Smooth muscle cell (in vitro differentiated cells): Measurements from ENCODE around the gene FZD2. TPM values are rescaled to one million over a fixed set of nuclear protein-coding genes. Genes with fewer than 3 reads are reported as not detected.
A peak's percentile ranks its signal among the peaks of the same experiment; 100 is the strongest.
"Not testable (repeated sequence)": the region's sequence is repeated elsewhere in the genome, so short reads cannot be mapped to it uniquely, and the experiment has no call there.

Experiments used
- DNase-seq: peaks from one replicate; lab custom pipeline; 2025; ENCODE audit not compliant: unreplicated experiment; lab: John Stamatoyannopoulos, UW
- H2AFZ ChIP-seq: fragments of 200-600 bp; sonication (generic); 2 replicates; pipeline ENCODE4 v1.6.0; 2016; ENCODE audit warnings: antibody characterized with exemption, low read depth, mild to moderate bottlenecking
- H3F3A ChIP-seq: fragments of 200-600 bp; sonication (generic); 2 replicates; pipeline ENCODE4 v1.6.0; 2017; ENCODE audit warnings: antibody characterized with exemption, low read depth
- H3K27ac ChIP-seq: fragments of 200-600 bp; sonication (generic); 2 replicates; pipeline ENCODE4 v1.5.1; 2016; ENCODE audit warnings: low read depth, mild to moderate bottlenecking
- H3K27me3 ChIP-seq: fragments of 200-600 bp; sonication (generic); 2 replicates; pipeline ENCODE4 v1.6.1; 2016; ENCODE audit warnings: low read depth, mild to moderate bottlenecking
- H3K36me3 ChIP-seq: fragments of 200-600 bp; sonication (generic); 2 replicates; pipeline ENCODE4 v1.5.1; 2016; ENCODE audit warnings: low read depth
- H3K4me1 ChIP-seq: fragments of 200-600 bp; sonication (generic); 2 replicates; pipeline ENCODE4 v1.5.1; 2016; ENCODE audit warnings: low read depth
- H3K4me2 ChIP-seq: fragments of 200-600 bp; sonication (generic); 2 replicates; pipeline ENCODE4 v1.6.0; 2016; ENCODE audit warnings: mild to moderate bottlenecking
- H3K4me3 ChIP-seq: fragments of 200-600 bp; sonication (generic); 2 replicates; pipeline ENCODE4 v1.5.1; 2016; ENCODE audit warnings: mild to moderate bottlenecking
- H3K79me2 ChIP-seq: fragments of 200-600 bp; sonication (generic); 2 replicates; pipeline ENCODE4 v1.6.0; 2016; ENCODE audit warnings: low read depth, mild to moderate bottlenecking
- H3K9ac ChIP-seq: fragments of 200-600 bp; sonication (generic); 2 replicates; pipeline ENCODE4 v1.6.0; 2016; ENCODE audit warnings: low read depth
- H3K9me3 ChIP-seq: fragments of 200-600 bp; sonication (generic); replicated peaks from 2 replicates; pipeline ENCODE4 v1.5.1; 2016; ENCODE audit warnings: low read depth
- H4K20me1 ChIP-seq: fragments of 200-600 bp; sonication (generic); 2 replicates; pipeline ENCODE4 v1.6.0; 2016; ENCODE audit warnings: low read depth
- WGBS: methylation state at CpG from one replicate; pipeline ENCODE4 v1.1.7; 2016; ENCODE audit warnings: low lambda C conversion rate; 5-methylcytosine and 5-hydroxymethylcytosine counted together
- polyA plus RNA-seq: library from polyadenylated mRNA; unstranded; fragments of >200 nt; fragmentation: Nextera tagmentation; extraction: Ambion mirVana; gene quantifications from 2 replicates; pipeline ENCODE4 v1.2.1, GENCODE V29; 2016
- total RNA-seq: library from RNA; depleted of rRNA; stranded (reverse); fragments of >200 nt; gene quantifications from 2 replicates; pipeline ENCODE4 v1.2.3, GENCODE V29; 2014
- TF ChIP-seq, protein P1 (sequence below): fragments of 200-600 bp; sonication (generic); IDR thresholded peaks from 2 replicates; pipeline ENCODE4 v1.5.1; 2017; ENCODE audit warnings: borderline replicate concordance, mild to moderate bottlenecking, antibody characterized with exemption; ENCODE audit not compliant: insufficient read depth, poor library complexity, severe bottlenecking

Gene FZD2
- total and polyA plus RNA-seq, 2 experiments from 2014 or later = 19.8 to 33.7 TPM

DNA sequence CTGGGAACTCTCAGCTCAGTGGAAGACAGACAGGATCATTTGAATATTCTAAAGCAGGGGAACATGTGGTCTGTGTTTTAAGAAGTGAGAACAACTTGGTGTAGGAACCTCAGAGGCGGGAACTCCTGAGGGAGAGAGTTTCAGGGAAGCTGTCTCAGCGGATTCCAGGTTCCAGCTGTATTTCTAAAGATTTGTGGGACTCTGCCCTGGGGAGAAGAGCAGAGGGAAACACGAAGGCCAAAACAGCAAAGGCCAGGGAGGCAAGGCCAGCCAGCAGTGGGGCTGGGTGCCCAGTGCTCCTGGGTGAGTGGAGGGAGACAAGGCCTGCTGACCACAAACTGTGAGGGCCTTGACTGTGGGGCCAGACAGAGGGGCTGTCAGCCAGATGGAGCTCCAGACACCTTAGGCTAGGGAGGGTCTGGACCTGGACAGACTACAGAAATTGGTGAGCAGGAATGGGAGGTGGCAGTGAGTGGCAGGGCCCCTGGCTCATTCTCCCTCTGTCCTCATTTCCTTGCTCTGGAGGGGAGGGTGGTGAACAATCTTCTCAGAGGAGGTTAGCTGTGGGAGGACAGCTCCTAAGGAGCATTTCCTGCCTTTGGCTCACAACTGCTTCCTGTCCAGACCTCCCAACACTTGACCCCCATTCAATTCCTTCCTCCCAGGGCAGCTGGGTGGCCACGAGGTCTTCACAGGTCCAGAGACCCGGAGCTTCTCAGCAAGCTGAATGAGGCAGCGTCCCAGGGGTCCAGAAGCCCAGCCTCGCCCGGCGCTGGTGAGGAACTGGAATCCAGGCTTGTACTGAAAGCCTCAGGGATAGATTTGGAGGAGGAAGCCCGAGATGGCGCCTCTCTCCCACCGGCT, 21.0 kb upstream of the FZD2 start:
- Histone ChIP-seq H4K20me1 (no peaks in the 10 kb centered on the region), H3K27ac (peak overlapping the region; percentile 61), H3K4me1 (peaks cover 27% of the 10 kb centered on the region), H2AFZ (peak overlapping the region; percentile 89), H3K9me3 (no peaks in the 10 kb centered on the region), H3K9ac (no peak overlapping the region), H3K79me2 (no peaks in the 10 kb centered on the region), H3F3A (peaks cover 17% of the 10 kb centered on the region), H3K36me3 (no peaks in the 10 kb centered on the region), H3K4me2 (peak overlapping the region; percentile 65), H3K4me3 (no peak overlapping the region), H3K27me3 (no peaks in the 10 kb centered on the region)
- DNase-seq = no peak
- TF ChIP-seq, protein P1, sequence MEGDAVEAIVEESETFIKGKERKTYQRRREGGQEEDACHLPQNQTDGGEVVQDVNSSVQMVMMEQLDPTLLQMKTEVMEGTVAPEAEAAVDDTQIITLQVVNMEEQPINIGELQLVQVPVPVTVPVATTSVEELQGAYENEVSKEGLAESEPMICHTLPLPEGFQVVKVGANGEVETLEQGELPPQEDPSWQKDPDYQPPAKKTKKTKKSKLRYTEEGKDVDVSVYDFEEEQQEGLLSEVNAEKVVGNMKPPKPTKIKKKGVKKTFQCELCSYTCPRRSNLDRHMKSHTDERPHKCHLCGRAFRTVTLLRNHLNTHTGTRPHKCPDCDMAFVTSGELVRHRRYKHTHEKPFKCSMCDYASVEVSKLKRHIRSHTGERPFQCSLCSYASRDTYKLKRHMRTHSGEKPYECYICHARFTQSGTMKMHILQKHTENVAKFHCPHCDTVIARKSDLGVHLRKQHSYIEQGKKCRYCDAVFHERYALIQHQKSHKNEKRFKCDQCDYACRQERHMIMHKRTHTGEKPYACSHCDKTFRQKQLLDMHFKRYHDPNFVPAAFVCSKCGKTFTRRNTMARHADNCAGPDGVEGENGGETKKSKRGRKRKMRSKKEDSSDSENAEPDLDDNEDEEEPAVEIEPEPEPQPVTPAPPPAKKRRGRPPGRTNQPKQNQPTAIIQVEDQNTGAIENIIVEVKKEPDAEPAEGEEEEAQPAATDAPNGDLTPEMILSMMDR = no peak
- WGBS = 66% methylated on average over 12 of the region's 12 CpGs

DNA sequence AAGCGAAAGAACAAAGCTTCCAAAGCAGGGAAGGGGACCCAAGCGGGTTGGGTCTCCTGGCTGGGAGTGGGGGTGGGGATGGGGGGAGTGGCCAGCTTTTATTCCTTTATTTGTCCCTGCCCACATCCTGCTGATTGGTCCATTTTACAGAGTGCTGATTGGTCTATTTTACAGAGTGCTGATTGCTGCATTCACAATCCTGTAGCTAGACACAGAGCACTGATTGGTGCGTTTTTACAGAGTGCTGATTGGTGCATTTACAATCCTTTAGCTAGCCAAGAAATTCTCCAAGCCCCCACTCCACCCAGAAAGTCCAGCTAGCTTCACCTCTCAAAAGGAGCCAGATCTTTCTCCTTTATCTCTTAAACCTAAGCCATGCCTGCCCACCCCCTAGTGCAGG, 19.4 kb upstream of the FZD2 start:
- 100% methylated on average over 3 of the region's 3 CpGs for WGBS
- not testable (repeated sequence) for H3K4me3 ChIP-seq, DNase-seq, H3K27me3 ChIP-seq, H3K9ac ChIP-seq, H4K20me1 ChIP-seq, H3K4me2 ChIP-seq, H3K36me3 ChIP-seq, H3K27ac ChIP-seq, H3K9me3 ChIP-seq, H3K79me2 ChIP-seq, H2AFZ ChIP-seq
- Histone ChIP-seq H3F3A (peaks cover 17% of the 10 kb centered on the region), H3K4me1 (peaks cover 43% of the 10 kb centered on the region)

DNA sequence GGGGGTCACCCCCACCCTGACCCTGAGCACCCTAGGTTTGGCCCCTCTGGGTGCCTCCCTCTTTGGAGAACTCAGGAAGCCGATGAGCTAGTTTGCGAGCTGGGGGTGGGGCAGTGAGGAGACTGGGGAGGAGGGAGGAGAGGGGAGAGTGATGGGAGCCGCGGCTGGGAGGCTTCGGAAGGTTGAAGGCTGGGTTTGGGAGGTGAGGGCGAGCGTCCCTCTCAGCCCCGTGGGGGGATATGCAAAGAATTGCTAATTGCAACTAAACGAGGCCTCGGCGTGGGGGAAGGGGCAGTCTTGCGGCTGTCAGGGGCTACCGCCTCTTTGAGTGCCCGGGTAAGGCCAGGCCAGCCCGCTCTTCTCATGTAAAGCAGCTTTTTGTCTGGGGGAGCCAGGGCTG, 17.6 kb upstream of the FZD2 start:
- WGBS = 9% methylated on average over 9 of the region's 15 CpGs
- TF ChIP-seq, protein P1 = no peak
- Histone ChIP-seq H3K36me3 (no peaks in the 10 kb centered on the region), H3K79me2 (no peaks in the 10 kb centered on the region), H4K20me1 (no peaks in the 10 kb centered on the region), H3K9ac (no peak overlapping the region), H3K9me3 (no peaks in the 10 kb centered on the region), H3F3A (peaks cover 31% of the 10 kb centered on the region), H3K4me3 (no peak overlapping the region), H3K27ac (no peak overlapping the region), H2AFZ (peak overlapping the region; percentile 83), H3K27me3 (no peaks in the 10 kb centered on the region), H3K4me1 (peaks cover 54% of the 10 kb centered on the region), H3K4me2 (peak overlapping the region; percentile 58)
- no peak for DNase-seq

DNA sequence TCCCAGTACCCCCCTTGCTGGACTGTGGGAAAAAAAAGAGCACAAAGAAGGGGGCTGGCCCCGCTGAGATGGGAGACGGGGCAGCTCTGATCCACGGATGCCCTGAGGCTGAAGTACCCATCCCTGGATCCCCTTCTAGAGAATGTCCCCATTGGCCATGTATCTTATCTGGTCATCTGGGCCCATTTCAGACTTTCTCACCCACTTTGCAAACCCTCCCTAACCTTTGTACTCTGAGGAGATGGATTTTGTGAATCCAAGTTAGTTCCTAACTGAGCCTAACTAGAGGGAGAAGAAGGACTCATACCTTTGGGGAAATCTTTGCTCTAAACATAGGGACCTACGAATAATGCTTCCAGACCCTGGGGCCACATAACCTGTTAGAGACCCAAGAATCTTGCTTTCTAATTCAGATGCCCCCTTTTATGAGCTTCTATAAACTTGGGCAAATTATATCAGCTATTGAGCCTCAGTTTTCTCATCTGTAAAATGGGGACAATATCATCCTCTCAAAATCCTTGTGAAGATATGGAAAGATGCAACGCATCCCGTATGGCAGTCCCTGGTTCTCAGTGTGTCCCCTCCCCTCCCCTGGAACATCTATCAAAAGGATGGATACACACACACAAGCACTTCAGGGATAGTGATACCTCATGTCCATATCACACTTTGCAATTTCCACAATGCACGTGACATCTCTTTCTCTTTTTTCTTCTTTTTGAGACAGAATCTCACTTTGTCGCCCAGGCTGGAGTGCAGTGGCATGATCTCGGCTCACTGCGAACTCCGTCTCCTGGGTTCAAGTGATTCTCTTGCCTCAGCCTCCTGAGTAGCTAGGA, 16.8 kb upstream of the FZD2 start:
- Histone ChIP-seq H2AFZ (no peak overlapping the region), H4K20me1 (no peaks in the 10 kb centered on the region), H3K36me3 (no peaks in the 10 kb centered on the region), H3K27ac (no peak overlapping the region), H3K4me3 (no peak overlapping the region), H3K9me3 (no peaks in the 10 kb centered on the region), H3K27me3 (no peaks in the 10 kb centered on the region), H3K4me1 (peaks cover 58% of the 10 kb centered on the region), H3K79me2 (no peaks in the 10 kb centered on the region), H3K9ac (no peak overlapping the region), H3K4me2 (peak overlapping the region; percentile 58), H3F3A (peaks cover 35% of the 10 kb centered on the region)
- no peak for DNase-seq
- WGBS = 78% methylated on average over 11 of the region's 11 CpGs
- TF ChIP-seq, protein P1 = no peak
